Activated T-helper 1 cell treated with Interleukin-2 at 50 U/mL for 16 hours (primary cell): Measurements from ENCODE around the gene BPIFB4.
"Not testable (repeated sequence)": the region's sequence is repeated elsewhere in the genome, so short reads cannot be mapped to it uniquely, and the experiment has no call there.

Experiments used
- DNase-seq: peaks from one replicate; pipeline ENCODE4 v3.0.0-alpha.2; 2020; ENCODE audit warnings: low read depth

BPIFB4 gene

DNA sequence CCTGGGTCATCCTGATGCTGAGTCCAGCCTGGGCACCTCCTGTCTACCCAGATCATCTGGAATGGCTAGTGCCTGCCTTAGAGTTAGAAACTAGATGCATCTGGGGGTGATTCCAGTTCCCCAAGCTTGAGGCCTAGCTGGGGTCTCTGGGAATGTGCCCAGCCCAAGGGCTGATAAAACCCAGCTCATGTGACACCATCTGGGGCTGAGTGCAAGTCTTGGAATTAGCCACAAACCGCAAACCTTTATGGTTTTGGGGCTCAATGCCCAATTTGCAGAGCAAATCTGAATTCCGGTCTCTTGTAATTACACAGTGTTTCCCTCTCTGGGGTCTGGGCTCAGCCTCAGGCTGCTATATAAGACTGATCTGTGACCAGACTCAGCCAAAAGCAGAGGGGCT lies at the start of gene BPIFB4:
TSS of gene BPIFB4 (plus strand) at position 385 of the 400 bp plus-strand sequence. CDS start 1,884 bp downstream, outside the sequence.
- DNase-seq = no peak

DNA sequence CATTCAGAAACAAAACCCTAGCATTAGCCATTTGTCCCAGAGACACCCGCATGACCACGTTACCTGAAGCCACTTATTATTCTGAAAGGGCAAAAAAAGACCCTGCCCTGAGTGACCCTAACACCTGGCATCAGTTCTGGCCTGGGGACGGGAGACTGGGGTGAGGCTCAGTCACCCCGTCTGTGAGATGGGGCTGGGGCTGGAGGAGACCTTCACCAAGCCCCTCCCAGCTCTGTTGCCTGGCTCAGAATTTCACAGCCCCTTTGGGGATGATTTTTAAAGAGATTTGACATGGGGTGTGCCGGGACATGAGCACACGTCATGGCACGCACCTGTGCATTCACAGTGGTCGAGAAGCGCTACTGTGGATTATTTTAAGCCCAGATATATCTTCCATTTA lies 49.4 kb upstream of the BPIFB4 start:
- DNase-seq = no peak

DNA sequence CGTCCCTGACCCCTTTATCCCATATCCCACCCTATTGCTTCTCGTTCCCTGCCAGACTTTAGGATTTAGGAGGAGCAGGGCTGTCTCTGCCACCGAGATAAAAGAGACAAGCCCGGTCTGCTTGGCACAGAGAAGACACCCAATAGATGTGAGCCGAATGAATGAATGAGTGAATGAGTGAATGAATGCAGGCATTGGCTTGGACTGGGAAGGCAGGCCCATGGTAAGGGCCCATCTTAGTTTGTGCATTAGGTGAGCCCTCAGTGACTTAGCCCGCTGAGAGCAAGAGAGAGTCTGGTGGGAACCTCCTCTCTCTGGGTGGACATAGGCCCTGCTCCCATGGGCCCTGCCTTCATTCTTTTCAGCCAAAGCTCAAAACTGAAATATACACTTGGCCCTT lies 48.9 kb upstream of the BPIFB4 start:
- no peak for DNase-seq

DNA sequence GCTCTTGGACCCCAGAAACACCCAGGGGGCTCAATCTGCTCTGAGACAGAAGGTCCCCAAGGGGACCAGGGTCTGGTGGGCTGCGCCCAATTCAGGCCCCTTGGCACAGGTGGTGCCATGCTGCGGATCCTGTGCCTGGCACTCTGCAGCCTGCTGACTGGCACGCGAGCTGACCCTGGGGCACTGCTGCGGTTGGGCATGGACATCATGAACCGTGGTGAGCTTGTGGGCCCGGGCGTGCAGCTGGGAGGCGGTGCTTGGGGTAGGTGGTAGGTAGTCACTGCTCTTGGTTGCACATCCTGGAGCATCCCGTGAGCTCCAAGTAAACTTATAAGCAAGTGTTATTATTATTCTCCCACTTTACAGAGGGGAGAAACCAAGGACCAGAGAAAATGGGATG lies 47.9 kb upstream of the BPIFB4 start, which contains the start of gene BPIFB6:
TSS of gene BPIFB6 (plus strand) at position 118 of the 400 bp plus-strand sequence. CDS start at position 118, 0 bp downstream.
- no peak for DNase-seq

DNA sequence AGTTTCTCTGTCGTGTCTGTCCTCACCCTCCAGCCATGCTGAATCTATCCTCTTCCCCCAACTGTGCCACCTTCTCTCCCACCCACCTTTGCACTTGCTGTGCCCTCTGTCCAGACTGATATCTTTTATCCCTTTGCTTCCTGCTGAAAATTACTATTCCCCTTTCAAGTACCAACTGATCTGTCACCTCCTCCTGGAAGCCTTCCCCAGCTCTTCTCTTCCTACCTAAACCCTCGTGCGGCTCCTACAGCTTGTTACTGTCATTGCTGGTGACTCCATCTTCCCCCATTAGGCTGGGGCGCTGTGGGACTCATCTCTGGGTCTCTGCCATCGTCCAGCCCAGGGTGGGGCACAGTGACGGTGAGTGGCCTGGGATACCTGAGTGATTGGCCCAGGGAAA lies 46.9 kb upstream of the BPIFB4 start:
- DNase-seq = no peak

DNA sequence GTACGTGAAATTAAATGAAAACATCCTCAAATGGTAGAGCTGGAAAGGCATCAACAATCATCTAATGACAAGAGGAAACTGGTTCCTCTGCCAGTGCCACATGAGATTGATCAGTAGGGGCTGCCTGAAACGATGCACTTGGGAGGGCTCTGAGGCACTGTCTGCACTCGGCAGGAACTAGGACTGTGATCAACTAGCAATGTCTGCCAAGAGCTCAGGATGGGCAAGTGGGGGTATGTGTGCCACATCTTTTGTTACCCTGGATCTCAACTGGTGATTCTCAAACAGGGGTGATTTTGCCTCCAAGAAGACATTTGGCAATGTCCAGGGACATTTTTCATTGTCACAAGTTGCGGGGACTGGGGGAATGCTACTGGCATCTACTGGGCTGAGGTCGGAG lies 46.1 kb upstream of the BPIFB4 start:
- no peak for DNase-seq

DNA sequence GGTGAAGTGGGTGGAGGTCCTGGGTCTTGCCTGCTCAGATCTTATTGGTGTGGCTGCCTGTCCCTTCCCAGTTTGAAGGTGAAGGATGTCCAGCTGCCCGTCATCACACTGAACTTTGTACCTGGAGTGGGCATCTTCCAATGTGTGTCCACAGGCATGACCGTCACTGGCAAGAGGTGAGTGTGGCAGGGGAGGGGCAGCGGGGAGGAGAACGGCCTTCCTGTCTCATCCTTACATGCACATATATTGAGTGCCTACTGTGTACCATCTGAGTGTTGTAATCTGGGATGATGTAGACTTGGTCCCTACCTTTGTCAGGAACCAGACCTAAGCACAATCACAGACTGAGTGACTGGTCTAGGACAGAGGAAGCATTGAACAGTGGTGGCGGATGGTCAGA lies 45.3 kb upstream of the BPIFB4 start:
- DNase-seq = no peak

DNA sequence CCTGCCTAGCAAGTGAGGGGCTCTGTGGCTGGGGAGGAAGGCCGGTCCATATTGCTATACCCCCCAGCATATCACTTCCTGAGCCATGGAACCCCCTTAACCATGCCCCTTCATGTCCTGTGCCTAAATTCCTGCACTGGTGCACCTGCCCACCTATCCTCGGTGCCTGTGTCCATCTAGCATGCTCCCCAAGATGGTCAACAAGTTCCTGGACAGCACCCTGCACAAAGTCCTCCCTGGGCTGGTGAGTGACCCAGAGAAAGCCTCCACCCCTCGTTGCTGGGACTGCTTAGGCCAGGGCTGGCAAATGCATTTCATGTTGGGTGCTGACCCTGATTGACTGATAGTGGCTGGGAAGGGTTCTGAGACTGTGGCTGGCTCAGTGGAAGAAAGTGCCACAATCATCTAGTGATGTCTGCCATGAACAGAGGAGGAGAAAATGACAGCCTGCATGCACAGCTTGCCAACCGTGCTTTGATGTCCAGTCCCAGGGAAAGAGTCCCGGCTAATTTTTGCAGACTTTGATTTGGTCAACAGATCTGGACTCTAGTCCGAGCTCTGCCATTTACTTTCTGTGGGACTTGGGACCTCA lies 44.4 kb upstream of the BPIFB4 start:
- DNase-seq = no peak

DNA sequence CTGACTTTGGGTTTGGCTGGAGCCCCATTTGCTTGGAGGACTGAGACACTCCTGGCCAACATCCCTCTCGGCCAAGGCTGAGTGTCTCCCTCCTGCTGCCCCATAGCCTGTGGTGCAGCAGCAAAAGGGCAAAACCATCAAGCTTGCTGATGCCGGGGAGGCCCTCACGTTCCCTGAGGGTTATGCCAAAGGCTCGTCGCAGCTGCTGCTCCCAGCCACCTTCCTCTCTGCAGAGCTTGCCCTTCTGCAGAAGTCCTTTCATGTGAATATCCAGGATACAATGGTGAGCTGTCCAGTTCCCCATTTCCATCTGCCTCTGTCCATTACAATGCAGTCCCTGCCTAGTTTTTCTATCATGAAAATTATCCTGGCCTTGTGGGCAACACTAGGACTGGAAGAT lies 42.0 kb upstream of the BPIFB4 start:
- no peak for DNase-seq

DNA sequence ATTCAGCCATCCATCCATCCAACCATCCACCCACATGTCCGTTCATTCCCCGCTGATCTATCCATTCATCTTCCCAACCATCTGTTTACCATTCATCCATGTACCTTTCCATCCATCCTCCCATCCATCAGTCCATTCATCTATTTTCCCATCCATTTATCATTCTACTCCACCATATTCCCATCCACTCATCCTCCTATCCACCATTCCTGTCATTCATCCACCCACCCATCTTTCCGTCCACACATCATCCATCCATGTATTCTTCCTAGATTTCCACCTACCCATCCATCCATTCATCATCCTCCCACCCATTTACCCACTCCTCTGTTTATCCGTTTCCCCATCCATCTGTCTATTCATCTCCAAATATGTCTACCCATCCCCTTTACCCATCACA lies 41.2 kb upstream of the BPIFB4 start:
- no peak for DNase-seq

DNA sequence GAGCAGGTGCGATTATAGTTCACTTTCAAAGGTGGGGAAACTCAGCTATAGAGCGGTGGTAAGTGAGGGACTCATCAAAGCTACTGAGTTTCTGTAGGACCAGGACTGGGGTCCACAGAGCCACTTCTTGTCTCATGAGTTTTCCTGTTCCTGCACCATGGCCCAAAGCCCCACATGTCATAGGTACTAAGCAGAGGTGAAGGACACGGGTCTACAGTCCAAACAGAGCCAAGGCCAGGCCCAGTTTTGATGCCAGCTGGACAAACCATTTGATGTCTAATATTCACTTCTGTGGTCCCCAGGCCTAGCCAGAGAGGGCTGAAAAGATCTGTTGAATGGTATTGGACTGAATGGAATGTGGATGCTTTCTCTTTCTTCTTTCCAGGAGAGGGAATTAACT lies 37.0 kb upstream of the BPIFB4 start:
- DNase-seq = no peak

DNA sequence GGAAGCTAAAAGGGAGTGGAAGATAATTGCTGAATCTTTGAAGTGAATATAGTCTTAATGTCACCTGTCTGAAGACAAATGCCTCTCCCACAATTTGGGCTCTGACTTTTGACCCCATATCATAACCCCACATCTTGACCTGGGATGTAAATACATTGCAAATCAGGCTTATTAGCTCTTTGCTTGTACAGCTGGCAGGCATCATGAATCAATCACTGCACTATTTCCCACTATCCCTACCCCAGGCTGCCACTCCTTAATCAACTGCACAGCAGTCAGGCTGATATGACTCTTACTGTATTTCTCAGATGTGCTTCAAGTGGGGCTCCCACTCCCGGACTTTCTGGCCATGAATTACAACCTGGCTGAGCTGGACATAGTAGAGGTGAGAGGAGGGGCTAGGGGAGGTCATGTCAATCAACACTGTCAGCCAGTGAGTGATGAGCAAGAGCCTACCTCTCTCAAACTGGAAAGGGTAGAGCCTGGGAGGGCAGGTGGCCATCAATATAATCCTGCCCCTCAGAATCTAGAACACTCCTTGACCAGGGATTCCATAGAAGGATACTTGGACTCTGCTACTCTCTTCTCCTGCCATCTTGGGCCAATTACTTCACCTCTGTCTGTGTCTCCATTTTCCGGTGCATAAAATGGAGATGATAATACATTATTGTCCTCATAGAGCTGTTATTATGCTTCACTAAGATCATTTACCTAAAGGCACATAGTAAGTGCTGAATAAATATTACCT lies 36.3 kb upstream of the BPIFB4 start:
- no peak for DNase-seq

DNA sequence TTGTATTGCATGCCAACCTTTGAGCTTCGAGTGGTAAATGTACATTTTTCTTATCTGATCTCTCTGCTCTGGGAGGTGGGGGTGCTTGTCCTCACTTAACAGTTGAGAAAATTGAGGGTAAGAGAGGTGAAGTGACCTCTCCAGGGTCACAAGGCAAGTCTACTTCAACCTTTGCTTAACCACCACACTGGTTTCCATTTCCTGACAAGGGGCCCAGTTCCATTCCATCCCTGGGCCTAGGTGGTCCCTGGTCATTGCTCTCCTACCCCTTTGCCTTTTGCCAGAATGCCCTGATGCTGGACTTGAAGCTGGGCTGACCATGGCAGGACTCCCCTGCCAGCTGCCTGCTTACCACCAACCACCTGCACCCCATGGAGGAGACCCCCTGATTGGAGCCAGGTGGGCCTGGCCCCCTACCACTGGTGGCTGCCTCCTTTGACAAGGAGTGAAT lies 35.7 kb upstream of the BPIFB4 start:
- no peak for DNase-seq

DNA sequence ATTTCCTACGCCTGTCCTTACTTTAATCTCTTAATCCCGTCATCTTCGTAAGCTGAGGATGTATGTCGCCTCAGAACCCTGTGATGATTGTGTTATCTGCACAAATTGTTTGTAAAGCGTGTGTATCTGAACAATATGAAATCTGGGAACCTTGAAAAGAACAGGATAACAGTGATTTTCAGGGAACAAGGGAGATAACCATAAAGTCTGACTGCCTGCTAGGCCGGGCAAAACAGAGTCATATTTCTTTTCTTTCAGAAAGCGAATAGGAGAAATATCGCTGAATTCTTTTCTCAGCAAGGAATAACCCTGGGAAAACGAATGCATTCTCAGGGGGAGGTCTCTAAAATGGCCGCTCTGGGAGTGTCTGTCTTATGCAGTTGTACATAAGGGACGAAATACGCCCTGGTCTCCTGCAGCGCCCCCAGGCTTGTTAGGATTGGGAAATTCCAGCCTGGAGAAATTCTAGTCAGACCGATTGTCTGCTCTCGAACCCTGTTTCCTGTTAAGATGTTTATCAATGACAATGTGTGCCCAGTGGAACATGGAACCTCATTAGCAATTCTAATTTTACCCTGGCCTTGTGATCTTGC lies 34.2 kb upstream of the BPIFB4 start:
- not testable (repeated sequence) for DNase-seq

DNA sequence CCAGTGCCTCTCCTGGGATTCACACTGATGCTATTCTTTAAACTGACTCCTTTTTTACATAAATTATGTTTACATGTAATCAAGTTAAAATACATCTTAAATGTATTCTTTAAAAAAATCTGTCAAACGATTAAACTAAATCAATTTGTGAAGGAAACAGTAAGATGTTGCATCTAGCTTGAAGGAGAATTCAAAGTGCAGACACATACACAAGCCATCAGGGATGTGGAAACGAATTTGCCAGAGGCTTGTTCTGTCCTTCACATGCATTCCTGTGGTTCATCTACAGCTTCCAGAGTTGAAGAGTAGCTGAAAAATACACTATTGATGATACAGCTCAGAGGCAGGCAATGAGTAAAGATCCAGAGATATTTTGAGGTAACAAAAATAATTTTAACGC lies 33.0 kb upstream of the BPIFB4 start:
- DNase-seq = no peak

DNA sequence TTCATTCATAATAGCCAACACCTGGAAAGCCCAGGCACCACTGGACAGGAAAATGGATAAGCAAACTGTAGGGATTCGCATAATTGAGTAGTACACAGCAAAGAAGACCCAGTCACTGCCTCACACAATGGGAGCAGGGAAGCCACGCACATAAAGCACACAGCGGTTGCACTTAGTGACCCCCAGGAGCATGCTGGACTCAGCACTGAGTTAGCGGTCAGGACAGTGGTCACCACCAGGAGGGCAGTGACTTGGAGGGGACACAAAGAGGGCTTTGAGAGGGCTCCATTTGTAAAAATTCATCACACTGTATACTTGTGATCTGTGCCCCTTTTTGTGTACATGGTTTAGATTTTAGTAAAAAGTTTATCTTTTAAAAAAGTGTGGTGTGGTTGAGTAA lies 28.1 kb upstream of the BPIFB4 start:
- no peak for DNase-seq

DNA sequence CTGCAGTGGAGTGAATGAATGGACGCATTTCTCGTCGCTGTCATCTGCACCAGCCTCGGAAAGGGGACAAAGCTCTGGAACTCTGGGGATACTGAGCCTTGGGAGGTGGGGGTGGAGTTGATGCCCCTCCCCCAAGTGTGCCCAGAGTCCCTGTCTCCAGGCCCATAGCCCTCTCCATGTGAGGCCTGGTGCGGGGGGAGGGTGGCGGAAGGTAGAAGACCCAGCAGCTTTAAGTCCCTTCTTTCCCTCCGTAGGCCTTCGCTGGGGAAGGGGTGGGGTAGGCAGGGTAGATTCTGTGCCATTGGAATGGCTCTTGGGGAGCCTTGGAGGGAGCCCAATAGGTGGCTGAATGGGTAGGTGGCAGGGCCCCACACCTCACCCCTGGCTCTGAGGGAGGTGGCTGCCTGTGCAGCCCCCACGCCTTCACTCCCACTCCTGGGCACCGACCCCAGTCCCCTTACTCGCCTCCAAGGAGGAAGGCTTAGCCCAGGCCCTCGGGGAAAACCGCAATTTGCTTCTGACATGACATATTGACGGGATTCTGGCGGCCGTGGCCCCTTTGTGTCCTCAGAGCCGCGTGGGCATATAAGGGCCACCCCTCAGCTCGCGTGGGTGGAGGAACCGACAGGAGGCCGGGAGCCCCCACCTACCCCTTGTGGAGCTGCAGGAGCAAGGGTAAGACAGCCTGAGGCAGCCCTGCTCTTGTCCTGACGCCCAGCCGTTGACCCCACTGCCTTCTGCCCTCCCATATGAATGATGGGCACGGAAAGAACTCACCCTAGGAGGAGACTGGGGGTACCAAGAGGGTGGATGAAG lies 25.9 kb upstream of the BPIFB4 start, which contains the start of gene BPIFB3:
TSS of gene BPIFB3 (plus strand) at position 613 of the 816 bp plus-strand sequence. CDS start 1,533 bp downstream, outside the sequence.
- no peak for DNase-seq

DNA sequence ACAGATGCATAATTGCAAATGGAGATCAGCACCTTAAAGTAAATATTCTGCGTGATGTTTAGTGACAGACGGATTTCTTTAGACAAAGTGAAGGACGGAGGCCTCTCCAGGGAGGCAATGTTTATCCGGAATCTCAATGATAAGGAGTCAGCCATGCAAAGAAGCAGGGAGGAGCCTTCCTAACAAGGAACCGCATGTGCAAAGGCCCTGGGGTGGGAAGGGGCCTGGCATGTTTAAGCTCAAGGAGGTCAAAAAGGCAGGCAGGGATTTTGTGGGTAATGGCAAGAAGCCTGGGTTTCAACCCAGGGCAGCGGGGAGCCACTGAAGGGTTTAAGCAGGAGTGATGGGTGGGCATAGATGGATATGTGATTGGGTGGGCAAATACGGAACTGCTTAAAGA lies 25.1 kb upstream of the BPIFB4 start:
- no peak for DNase-seq

DNA sequence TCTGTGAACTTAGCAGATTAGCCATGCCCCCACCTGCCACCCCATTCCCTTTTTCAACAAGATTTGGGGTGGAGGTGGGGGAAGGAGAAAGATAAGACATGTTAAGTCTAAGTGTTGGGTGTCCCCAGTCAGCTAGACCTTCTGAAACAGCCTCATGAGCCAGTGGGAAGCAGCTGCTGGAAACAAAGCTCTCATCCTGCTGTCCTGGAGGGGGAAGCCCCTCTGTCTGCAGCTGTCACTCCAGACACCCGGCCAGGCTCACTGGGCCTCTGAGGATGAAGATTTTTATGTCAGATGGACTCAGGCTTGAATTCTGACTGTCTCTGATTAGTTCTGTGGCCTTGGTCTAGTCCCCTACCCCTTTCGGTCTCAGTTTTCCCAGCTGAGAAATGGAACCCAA lies 24.7 kb upstream of the BPIFB4 start:
- DNase-seq = no peak

DNA sequence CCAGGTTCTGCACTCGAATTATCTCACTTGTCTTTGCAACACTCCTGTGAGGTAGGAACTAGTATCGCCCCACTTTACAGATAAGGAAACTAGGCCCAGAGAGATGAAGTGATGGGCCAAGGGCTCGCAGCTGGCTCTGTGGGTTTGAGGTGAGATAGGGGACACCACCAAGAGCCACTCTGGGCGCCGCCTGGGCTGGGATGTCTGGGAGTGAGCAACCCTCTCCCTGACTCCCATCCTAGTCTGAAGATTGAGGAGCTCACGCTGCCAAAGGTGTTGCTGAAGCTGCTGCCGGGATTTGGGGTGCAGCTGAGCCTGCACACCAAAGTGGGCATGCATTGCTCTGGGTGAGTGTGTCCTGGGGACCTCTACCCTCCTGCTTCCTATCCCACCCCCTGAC lies 20.3 kb upstream of the BPIFB4 start:
- no peak for DNase-seq

DNA sequence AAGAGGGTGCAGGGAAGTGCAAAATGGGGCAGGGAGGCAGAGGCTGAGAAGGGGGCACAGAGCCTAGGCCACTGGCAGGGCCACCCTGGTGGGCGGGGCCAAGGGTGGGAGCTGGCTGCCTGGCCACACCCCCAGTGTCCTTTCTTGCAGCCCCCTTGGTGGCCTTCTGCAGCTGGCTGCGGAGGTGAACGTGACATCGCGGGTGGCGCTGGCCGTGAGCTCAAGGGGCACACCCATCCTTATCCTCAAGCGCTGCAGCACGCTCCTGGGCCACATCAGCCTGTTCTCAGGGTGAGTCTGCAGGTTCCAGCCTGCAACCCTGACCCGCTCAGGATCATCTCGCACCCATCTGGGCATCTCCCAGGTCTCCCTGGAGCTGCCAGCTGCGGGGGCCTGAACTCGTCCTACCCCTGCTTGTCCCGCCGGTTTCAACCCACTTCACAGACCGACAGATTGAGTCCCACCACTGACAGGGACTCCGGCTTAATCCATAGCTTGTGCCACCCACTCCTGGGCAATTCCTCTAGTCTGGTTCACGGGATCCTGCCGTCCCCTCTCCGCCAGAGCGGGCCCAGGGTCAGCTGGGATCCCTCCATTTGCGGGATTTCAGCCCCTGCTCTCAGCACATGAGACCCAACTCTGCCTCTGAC lies 19.6 kb upstream of the BPIFB4 start:
- DNase-seq = no peak

DNA sequence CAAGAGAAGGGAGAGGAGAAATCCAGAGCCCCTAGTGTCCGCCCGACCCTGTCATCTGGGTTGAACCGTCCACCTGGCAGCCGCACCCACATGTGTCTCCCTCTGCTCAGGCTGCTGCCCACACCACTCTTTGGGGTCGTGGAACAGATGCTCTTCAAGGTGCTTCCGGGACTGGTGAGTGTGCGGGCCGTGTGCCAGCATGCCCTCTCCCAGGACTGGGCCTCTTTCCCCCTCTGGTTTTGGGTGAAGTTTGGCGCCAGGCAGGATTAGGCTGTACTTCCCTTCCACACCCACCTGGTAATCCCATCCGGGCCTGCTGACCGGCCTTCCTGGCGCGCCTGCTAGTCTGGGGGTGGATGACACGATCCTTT lies 17.8 kb upstream of the BPIFB4 start:
- no peak for DNase-seq
